AG10803 (cell line): ENCODE data around the gene CAMKMT.

ENCODE experiments used
- DNase-seq: peaks from one replicate; pipeline ENCODE4 v3.0.0; 2010; ENCODE audit warnings: low read depth
- H3K4me3 ChIP-seq: 2 replicates; pipeline ENCODE4 v1.5.1; 2011; ENCODE audit warnings: mild to moderate bottlenecking, low read length, control low read depth
- TF ChIP-seq, protein P1 (sequence below): conservative IDR thresholded peaks from 2 replicates; pipeline ENCODE4 v1.5.1; 2011; ENCODE audit warnings: mild to moderate bottlenecking, low read length, control low read depth, inconsistent platforms

The CAMKMT gene

DNA sequence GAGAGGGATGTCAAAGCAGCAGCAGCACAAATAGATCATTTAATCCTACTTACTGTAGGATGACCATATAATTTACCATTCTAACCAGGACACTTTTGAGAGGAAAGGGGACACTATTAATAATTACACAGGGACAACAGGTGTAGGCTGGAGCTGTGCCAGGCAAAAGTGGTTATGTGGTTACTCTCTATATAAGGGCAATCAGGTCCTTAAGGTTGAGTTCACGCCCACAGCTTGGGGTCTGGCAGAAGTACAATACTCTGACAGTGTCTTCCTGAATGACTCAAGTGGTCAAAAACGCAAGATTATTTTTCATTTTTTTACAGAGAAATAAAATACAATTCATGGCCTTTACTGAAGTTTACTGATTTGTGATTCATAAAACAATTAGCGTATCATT is 3.2 kb upstream of the CAMKMT start:
- DNase-seq = peak; percentile 39
- no peak overlapping the region for H3K4me3 ChIP-seq
- TF ChIP-seq, protein P1, sequence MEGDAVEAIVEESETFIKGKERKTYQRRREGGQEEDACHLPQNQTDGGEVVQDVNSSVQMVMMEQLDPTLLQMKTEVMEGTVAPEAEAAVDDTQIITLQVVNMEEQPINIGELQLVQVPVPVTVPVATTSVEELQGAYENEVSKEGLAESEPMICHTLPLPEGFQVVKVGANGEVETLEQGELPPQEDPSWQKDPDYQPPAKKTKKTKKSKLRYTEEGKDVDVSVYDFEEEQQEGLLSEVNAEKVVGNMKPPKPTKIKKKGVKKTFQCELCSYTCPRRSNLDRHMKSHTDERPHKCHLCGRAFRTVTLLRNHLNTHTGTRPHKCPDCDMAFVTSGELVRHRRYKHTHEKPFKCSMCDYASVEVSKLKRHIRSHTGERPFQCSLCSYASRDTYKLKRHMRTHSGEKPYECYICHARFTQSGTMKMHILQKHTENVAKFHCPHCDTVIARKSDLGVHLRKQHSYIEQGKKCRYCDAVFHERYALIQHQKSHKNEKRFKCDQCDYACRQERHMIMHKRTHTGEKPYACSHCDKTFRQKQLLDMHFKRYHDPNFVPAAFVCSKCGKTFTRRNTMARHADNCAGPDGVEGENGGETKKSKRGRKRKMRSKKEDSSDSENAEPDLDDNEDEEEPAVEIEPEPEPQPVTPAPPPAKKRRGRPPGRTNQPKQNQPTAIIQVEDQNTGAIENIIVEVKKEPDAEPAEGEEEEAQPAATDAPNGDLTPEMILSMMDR = no peak

GRCh38 chr2:44360749-44361329 is 908 bp upstream of the CAMKMT start:
- TF ChIP-seq, protein P1 = no peak
- H3K4me3 ChIP-seq = peak overlapping the region; percentile 95
- DNase-seq = peak; percentile 27

DNA sequence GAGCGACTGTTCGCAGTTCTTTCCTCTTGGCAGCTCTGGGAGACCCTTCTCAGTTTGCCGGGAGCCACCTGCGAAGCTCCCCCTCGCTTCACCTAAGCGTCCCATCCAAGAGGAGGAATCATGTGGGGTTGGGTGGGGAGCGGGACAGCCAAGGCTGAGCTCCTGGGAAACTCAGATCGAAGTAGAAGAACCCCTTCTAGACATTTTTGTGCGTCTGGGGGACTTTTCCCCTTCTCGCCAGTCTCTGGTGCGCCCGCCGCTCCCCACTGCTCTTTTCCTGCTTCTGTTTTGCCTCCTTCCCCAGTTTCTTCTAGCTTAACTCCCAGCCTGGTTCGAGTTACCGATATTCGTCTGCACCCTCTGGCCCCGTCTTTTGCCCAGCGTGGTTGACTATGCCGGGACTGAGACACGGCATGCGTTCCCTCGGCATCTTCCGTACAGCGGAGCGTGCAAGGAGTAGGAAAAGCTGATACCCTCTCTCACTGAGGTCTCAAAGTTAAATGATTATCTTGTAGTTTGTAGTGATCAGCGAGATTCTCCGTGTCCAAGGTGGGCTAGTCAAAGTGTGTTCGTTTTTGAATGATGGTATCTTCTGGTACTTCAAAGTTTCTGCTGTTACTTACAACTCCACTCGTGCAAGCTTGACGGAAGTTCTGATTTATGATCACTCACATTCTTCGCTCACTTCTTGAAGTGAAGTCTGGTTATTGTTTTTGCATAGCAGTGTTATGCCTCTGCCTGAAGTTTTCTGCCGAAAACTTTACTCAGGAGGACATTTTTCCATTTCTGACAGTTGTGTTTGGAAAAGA is 664 bp downstream of the CAMKMT start:
- peak overlapping the region; percentile 95 for H3K4me3 ChIP-seq
- TF ChIP-seq, protein P1 = no peak
- peak; percentile 53 for DNase-seq

- TF ChIP-seq, protein P1 = no peak
- no peak for DNase-seq
- H3K4me3 ChIP-seq = no peak overlapping the region
Observed at GRCh38 chr2:44364604-44365003, 2.9 kb downstream of the CAMKMT start.

DNA sequence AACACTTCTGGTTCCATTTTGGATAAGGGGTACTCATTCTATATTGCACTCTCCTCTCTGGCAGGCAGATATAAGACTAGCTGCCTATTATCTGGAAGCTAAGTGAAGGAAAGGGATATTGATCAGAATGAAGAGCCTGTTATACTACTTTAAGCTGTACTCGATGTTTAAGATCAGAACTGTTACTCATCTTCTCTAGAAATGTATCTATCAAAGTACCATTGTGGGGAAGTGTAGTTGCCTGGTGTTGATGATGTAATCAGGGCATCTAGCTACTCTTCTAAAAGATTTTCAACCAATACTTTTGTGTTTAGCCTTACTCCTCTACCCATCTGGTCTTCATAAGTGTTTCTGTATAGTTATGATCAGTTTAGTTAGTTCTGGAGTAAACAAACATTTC is 5.8 kb downstream of the CAMKMT start:
- H3K4me3 ChIP-seq = no peak overlapping the region
- TF ChIP-seq, protein P1 = no peak
- no peak for DNase-seq

- TF ChIP-seq, protein P1 = no peak
- H3K4me3 ChIP-seq = no peak overlapping the region
- DNase-seq = no peak
Observed at GRCh38 chr2:44369392-44369791, 7.6 kb downstream of the CAMKMT start.

- H3K4me3 ChIP-seq = no peak overlapping the region
- no peak for DNase-seq
- TF ChIP-seq, protein P1 = no peak
Observed at GRCh38 chr2:44371445-44371844, 9.7 kb downstream of the CAMKMT start.
